HEK293 (cell line): ENCODE measurements around the gene SPINDOC.
A peak's percentile ranks its signal among the peaks of the same experiment; 100 is the strongest.

Experiments used
- CTCF ChIA-PET: fragments of 350-600 bp; formaldehyde crosslinking; extraction: SDS; loops from one replicate; lab custom pipeline; 2021; ENCODE audit warnings: antibody characterized with exemption; lab: Yijun Ruan, JAX
- POLR2A ChIA-PET: fragments of 300-600 bp; formaldehyde crosslinking; extraction: SDS; loops from one replicate; lab custom pipeline; 2020; ENCODE audit warnings: antibody characterized with exemption, inconsistent platforms; lab: Yijun Ruan, JAX
- H3K27ac ChIP-seq: fragments of 200-500 bp; sonication (Bioruptor generic); 2 replicates; pipeline ENCODE4 v1.5.1; 2014; ENCODE audit warnings: low read depth, low read length, control low read depth, inconsistent platforms; ENCODE audit errors: extremely low read depth
- H3K36me3 ChIP-seq, 2 experiments: fragments of 200-500 bp in 1 of 2; sonication (Bioruptor generic) in 1 of 2; 1 replicate in 1 of 2; 2 replicates in 1 of 2; pipeline ENCODE4 v1.5.1; 2014 to 2017; ENCODE audit warnings: inconsistent platforms in 2 of 2, low read length in 2 of 2; ENCODE audit not compliant: control insufficient read depth in 2 of 2, insufficient read depth in 1 of 2
- H3K4me1 ChIP-seq: fragments of 200-500 bp; sonication (Bioruptor generic); 2 replicates; pipeline ENCODE4 v1.5.1; 2014; ENCODE audit warnings: mild to moderate bottlenecking, low read length, inconsistent platforms; ENCODE audit not compliant: control insufficient read depth, insufficient read depth
- H3K4me3 ChIP-seq: 2 replicates; pipeline ENCODE4 v1.5.1; 2011; ENCODE audit warnings: low read depth, mild to moderate bottlenecking, control low read depth, low read length, moderate library complexity
- H3K9me3 ChIP-seq: fragments of 200-500 bp; sonication (Bioruptor generic); 2 replicates; pipeline ENCODE4 v1.5.1; 2014; ENCODE audit warnings: low read depth, low read length, inconsistent platforms; ENCODE audit not compliant: control insufficient read depth, insufficient read depth
- EGR2 ChIP-seq: fragments of 450-650 bp; formaldehyde crosslinking; IDR thresholded peaks from 2 replicates; pipeline ENCODE4 v1.5.1; 2016; ENCODE audit warnings: low read depth, missing biosample characterization, missing genetic modification characterization
- IKZF3 ChIP-seq: fragments of 450-650 bp; IDR thresholded peaks from 2 replicates; pipeline ENCODE4 v1.5.0; 2018; ENCODE audit warnings: missing biosample characterization, mild to moderate bottlenecking, missing genetic modification characterization, moderate library complexity
- KLF16 ChIP-seq: fragments of 450-650 bp; formaldehyde crosslinking; IDR thresholded peaks from 2 replicates; pipeline ENCODE4 v1.5.1; 2017; ENCODE audit warnings: missing biosample characterization, missing genetic modification characterization
- SCRT1 ChIP-seq: fragments of 450-650 bp; formaldehyde crosslinking; IDR thresholded peaks from 2 replicates; pipeline ENCODE4 v1.5.1; 2016; ENCODE audit warnings: missing biosample characterization, missing genetic modification characterization, borderline replicate concordance
- ZBTB21 ChIP-seq: fragments of 450-650 bp; formaldehyde crosslinking; IDR thresholded peaks from 2 replicates; pipeline ENCODE4 v1.5.1; 2017; ENCODE audit warnings: missing biosample characterization, missing genetic modification characterization
- ZBTB7A ChIP-seq: fragments of 450-650 bp; formaldehyde crosslinking; IDR thresholded peaks from 2 replicates; pipeline ENCODE4 v1.5.1; 2016; ENCODE audit warnings: low read depth, missing biosample characterization, missing genetic modification characterization
- ZNF16 ChIP-seq: fragments of 450-650 bp; formaldehyde crosslinking; IDR thresholded peaks from 2 replicates; pipeline ENCODE4 v1.5.1; 2016; ENCODE audit warnings: low read depth, missing biosample characterization, missing genetic modification characterization
- ZNF239 ChIP-seq: fragments of 450-650 bp; formaldehyde crosslinking; IDR thresholded peaks from 2 replicates; pipeline ENCODE4 v1.5.1; 2016; ENCODE audit warnings: missing biosample characterization, missing genetic modification characterization
- ZNF248 ChIP-seq: fragments of 450-650 bp; formaldehyde crosslinking; IDR thresholded peaks from 2 replicates; pipeline ENCODE4 v1.5.1; 2017; ENCODE audit warnings: missing biosample characterization, missing genetic modification characterization
- ZNF48 ChIP-seq: fragments of 450-650 bp; formaldehyde crosslinking; IDR thresholded peaks from 2 replicates; pipeline ENCODE4 v1.5.1; 2016; ENCODE audit warnings: missing biosample characterization, missing genetic modification characterization
- ZNF600 ChIP-seq: fragments of 450-650 bp; formaldehyde crosslinking; IDR thresholded peaks from 2 replicates; pipeline ENCODE4 v1.5.1; 2016; ENCODE audit warnings: missing biosample characterization, missing genetic modification characterization
- ZNF654 ChIP-seq: fragments of 450-650 bp; formaldehyde crosslinking; IDR thresholded peaks from 2 replicates; pipeline ENCODE4 v1.5.1; 2016; ENCODE audit warnings: low read depth, missing biosample characterization, missing genetic modification characterization
- ZNF664 ChIP-seq: fragments of 450-650 bp; formaldehyde crosslinking; IDR thresholded peaks from 2 replicates; pipeline ENCODE4 v1.5.1; 2016; ENCODE audit warnings: missing biosample characterization, missing genetic modification characterization
- ZNF701 ChIP-seq: fragments of 450-650 bp; formaldehyde crosslinking; IDR thresholded peaks from 2 replicates; pipeline ENCODE4 v1.5.1; 2016; ENCODE audit warnings: missing biosample characterization, missing genetic modification characterization
- ZXDB ChIP-seq: fragments of 450-650 bp; formaldehyde crosslinking; IDR thresholded peaks from 2 replicates; pipeline ENCODE4 v1.5.1; 2016; ENCODE audit warnings: missing biosample characterization, missing genetic modification characterization
- TF ChIP-seq, protein P1 (sequence below): fragments of 450-650 bp; formaldehyde crosslinking; IDR thresholded peaks from 2 replicates; pipeline ENCODE4 v1.5.1; 2016; ENCODE audit warnings: missing biosample characterization, missing genetic modification characterization
- TF ChIP-seq, protein P2 (sequence below): fragments of 450-650 bp; formaldehyde crosslinking; IDR thresholded peaks from 2 replicates; pipeline ENCODE4 v1.5.1; 2017; ENCODE audit warnings: missing biosample characterization, missing genetic modification characterization
- TF ChIP-seq, protein P3 (sequence below): fragments of 450-650 bp; formaldehyde crosslinking; IDR thresholded peaks from 2 replicates; pipeline ENCODE4 v1.5.1; 2016; ENCODE audit warnings: missing biosample characterization, missing genetic modification characterization
- TF ChIP-seq, protein P4 (sequence below): fragments of 450-650 bp; formaldehyde crosslinking; IDR thresholded peaks from 2 replicates; pipeline ENCODE4 v1.5.1; 2016; ENCODE audit warnings: missing biosample characterization, missing genetic modification characterization

Gene SPINDOC

DNA sequence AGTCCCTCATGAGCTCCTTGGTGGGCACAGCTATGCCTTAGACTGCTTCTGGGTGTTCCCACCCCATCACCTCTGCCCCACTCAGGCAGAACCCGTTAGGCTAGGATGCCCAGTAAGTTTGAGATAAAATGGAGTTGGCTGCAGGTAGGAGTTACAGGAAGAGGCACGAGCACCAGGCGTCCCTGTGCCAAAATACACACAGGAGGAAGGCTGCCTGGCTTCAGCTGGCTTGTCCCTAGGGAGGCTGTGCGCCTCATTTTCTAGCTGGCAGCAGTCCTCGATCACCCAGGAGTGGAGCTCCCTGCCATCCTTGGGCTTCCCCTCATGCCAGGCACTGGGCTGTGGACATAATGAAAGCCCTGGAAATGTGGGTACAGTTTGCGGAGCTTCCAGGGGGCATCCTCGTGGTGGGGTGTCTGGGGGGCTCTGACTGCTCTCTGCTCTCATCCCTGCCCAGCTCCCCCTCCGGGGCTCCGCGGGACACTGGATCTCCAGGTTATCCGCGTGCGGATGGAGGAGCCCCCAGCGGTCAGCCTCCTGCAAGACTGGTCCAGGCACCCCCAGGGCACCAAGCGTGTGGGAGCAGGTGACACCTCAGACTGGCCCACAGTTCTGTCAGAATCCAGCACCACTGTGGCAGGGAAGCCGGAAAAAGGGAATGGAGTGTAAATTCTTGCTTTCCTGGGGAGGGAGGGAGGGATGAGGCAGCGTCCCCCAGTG lies 13.4 kb downstream of the SPINDOC start:
- H3K4me1 ChIP-seq = no peaks in the 10 kb centered on the region
- TF ChIP-seq EGR2 (tag by site-specific recombination) (no peak), SCRT1 (tag by site-specific recombination) (no peak), ZNF248 (tag by site-specific recombination) (no peak), KLF16 (tag by site-specific recombination) (no peak), ZNF16 (tag by site-specific recombination) (no peak), ZBTB7A (tag by site-specific recombination) (no peak)
- TF ChIP-seq, protein P1, sequence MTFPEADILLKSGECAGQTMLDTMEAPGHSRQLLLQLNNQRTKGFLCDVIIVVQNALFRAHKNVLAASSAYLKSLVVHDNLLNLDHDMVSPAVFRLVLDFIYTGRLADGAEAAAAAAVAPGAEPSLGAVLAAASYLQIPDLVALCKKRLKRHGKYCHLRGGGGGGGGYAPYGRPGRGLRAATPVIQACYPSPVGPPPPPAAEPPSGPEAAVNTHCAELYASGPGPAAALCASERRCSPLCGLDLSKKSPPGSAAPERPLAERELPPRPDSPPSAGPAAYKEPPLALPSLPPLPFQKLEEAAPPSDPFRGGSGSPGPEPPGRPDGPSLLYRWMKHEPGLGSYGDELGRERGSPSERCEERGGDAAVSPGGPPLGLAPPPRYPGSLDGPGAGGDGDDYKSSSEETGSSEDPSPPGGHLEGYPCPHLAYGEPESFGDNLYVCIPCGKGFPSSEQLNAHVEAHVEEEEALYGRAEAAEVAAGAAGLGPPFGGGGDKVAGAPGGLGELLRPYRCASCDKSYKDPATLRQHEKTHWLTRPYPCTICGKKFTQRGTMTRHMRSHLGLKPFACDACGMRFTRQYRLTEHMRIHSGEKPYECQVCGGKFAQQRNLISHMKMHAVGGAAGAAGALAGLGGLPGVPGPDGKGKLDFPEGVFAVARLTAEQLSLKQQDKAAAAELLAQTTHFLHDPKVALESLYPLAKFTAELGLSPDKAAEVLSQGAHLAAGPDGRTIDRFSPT (tag by site-specific recombination) = no peak
- TF ChIP-seq, all 188 proteins: peak for 0
- Histone ChIP-seq H3K9me3 (no peaks in the 10 kb centered on the region), H3K27ac (no peak overlapping the region), H3K36me3 (peaks cover 10 to 62% of the 10 kb centered on the region in 2 experiments; a peak in 2 of 3 replicates), H3K4me3 (no peak overlapping the region)
- ChIA-PET CTCF (interaction anchor here (2.2 kb wide), 1 partner anchor 10 kb away, joined by 8 read pairs; no protein-coding TSS in a partner anchor), POLR2A (interaction anchor here (0.6 to 1.0 kb wide), 2 partner anchors 13 to 67 kb away, joined by 3 read pairs; no protein-coding TSS in a partner anchor)

DNA sequence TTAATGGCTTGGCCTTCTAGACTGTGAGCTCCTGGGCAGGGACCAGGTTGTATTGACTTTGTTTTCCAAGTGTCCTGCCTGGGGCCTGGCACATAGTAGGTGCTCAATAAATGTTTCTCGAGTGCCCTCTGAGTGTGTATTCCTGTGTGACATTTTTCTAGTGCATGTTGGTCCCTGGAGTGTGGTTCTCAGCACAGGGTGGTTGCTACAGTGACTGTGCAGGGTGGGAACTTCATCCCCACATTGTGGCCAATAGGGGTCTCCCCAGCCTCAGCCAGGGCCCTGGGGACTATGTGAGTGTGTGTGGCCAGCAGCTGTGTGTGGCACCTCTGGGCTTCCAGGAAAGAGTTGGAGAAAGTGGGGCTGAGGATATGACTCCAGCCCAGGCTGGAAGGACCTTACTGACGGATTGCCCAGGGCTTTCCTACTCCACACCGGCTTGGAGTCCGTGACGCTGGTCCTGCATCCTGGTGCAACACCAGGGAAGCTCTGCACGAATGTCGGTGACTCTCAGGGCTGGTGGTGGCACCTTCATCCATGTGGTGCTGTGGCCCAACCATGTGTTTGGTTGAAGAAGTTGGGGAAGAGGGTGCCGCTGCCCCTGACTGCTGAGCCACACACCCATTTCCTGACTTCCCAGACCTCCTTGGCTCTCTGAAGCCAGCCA lies 16.7 kb downstream of the SPINDOC start:
- H3K27ac ChIP-seq = no peak overlapping the region
- ChIA-PET POLR2A (interaction anchor here (1.0 kb wide), 1 partner anchor 116 kb away, joined by 4 read pairs; no protein-coding TSS in a partner anchor), CTCF (interaction anchor here (0.6 to 2.3 kb wide), 11 partner anchors 8 to 467 kb away, joined by 3 to 7 read pairs (median 4); partner anchors contain the start of gene MARK2)

More for the DNA sequence above, 16.7 kb downstream of the SPINDOC start:
- peaks cover 3 to 32% of the 10 kb centered on the region in 2 experiments; a peak in 2 of 3 replicates for H3K36me3 ChIP-seq
- TF ChIP-seq ZBTB21 (tag by site-specific recombination) = no peak
- TF ChIP-seq ZNF654 (tag by site-specific recombination) = peak; percentile 29
- TF ChIP-seq IKZF3 (tag by site-specific recombination) = no peak
- TF ChIP-seq, protein P2, sequence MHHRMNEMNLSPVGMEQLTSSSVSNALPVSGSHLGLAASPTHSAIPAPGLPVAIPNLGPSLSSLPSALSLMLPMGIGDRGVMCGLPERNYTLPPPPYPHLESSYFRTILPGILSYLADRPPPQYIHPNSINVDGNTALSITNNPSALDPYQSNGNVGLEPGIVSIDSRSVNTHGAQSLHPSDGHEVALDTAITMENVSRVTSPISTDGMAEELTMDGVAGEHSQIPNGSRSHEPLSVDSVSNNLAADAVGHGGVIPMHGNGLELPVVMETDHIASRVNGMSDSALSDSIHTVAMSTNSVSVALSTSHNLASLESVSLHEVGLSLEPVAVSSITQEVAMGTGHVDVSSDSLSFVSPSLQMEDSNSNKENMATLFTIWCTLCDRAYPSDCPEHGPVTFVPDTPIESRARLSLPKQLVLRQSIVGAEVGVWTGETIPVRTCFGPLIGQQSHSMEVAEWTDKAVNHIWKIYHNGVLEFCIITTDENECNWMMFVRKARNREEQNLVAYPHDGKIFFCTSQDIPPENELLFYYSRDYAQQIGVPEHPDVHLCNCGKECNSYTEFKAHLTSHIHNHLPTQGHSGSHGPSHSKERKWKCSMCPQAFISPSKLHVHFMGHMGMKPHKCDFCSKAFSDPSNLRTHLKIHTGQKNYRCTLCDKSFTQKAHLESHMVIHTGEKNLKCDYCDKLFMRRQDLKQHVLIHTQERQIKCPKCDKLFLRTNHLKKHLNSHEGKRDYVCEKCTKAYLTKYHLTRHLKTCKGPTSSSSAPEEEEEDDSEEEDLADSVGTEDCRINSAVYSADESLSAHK = no peak
- TF ChIP-seq ZNF664 (tag by site-specific recombination) = peak; percentile 61
- TF ChIP-seq, protein P3, sequence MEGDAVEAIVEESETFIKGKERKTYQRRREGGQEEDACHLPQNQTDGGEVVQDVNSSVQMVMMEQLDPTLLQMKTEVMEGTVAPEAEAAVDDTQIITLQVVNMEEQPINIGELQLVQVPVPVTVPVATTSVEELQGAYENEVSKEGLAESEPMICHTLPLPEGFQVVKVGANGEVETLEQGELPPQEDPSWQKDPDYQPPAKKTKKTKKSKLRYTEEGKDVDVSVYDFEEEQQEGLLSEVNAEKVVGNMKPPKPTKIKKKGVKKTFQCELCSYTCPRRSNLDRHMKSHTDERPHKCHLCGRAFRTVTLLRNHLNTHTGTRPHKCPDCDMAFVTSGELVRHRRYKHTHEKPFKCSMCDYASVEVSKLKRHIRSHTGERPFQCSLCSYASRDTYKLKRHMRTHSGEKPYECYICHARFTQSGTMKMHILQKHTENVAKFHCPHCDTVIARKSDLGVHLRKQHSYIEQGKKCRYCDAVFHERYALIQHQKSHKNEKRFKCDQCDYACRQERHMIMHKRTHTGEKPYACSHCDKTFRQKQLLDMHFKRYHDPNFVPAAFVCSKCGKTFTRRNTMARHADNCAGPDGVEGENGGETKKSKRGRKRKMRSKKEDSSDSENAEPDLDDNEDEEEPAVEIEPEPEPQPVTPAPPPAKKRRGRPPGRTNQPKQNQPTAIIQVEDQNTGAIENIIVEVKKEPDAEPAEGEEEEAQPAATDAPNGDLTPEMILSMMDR (tag by site-specific recombination) = 0 out of 2 replicates have a peak, but pooled peaks have one; percentile 53
- 0 out of 2 replicates have a peak, but pooled peaks have one; percentile 19 for TF ChIP-seq ZXDB (tag by site-specific recombination)
- TF ChIP-seq, protein P4, sequence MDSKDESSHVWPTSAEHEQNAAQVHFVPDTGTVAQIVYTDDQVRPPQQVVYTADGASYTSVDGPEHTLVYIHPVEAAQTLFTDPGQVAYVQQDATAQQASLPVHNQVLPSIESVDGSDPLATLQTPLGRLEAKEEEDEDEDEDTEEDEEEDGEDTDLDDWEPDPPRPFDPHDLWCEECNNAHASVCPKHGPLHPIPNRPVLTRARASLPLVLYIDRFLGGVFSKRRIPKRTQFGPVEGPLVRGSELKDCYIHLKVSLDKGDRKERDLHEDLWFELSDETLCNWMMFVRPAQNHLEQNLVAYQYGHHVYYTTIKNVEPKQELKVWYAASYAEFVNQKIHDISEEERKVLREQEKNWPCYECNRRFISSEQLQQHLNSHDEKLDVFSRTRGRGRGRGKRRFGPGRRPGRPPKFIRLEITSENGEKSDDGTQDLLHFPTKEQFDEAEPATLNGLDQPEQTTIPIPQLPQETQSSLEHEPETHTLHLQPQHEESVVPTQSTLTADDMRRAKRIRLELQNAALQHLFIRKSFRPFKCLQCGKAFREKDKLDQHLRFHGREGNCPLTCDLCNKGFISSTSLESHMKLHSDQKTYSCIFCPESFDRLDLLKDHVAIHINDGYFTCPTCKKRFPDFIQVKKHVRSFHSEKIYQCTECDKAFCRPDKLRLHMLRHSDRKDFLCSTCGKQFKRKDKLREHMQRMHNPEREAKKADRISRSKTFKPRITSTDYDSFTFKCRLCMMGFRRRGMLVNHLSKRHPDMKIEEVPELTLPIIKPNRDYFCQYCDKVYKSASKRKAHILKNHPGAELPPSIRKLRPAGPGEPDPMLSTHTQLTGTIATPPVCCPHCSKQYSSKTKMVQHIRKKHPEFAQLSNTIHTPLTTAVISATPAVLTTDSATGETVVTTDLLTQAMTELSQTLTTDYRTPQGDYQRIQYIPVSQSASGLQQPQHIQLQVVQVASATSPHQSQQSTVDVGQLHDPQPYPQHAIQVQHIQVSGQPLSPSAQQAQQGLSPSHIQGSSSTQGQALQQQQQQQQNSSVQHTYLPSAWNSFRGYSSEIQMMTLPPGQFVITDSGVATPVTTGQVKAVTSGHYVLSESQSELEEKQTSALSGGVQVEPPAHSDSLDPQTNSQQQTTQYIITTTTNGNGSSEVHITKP (tag by site-specific recombination) = no peak
- TF ChIP-seq ZNF239 = no peak
- peak; percentile 83 for TF ChIP-seq ZNF600 (tag by site-specific recombination)
- TF ChIP-seq ZNF48 (tag by site-specific recombination) = no peak
- no peak for TF ChIP-seq ZNF701 (tag by site-specific recombination)
- TF ChIP-seq, all 188 proteins: peak for 5
- Histone ChIP-seq H3K9me3 (no peaks in the 10 kb centered on the region), H3K4me1 (no peaks in the 10 kb centered on the region), H3K4me3 (no peak overlapping the region)
